ENCODE measurements around the gene MYO15B. TPM values are rescaled to one million over a fixed set of nuclear protein-coding genes. Genes with fewer than 3 reads are reported as not detected.
"Not testable (repeated sequence)": the region's sequence is repeated elsewhere in the genome, so short reads cannot be mapped to it uniquely, and the experiment has no call there.

The MYO15B gene
- total RNA-seq, 1 donor from 2014 or later: 20.2 TPM

DNA sequence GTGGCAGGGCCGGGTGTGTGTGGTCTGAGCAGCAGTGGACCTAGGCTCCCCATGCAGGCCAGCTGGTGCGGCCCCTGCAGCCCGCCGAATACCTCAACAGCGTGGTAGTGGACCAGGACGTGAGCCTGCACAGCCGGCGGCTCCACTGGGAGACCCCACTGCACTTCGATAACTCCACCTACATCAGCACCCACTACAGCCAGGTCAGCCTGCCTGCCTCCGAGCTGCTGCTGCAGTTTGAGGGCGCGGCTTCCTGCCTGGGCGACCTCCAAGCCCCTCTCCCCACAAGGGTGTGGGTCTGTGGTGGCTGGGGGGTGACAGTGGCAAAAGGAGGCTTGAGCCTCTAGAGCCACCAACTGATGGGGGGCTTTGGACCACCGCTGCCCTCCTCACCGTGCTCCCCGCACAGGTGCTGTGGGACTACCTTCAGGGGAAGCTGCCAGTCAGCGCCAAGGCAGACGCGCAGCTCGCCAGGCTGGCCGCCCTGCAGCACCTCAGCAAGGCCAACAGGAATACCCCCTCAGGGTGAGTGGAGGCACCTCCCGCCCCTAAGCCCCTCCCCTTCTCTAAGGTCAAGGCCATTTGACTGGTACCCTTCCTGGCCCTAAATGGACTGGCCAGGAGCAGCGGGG, 37.2 kb downstream of the MYO15B start:
- DNase-seq (ENCODE audit: low read depth in 2 of 2): no peak

DNA sequence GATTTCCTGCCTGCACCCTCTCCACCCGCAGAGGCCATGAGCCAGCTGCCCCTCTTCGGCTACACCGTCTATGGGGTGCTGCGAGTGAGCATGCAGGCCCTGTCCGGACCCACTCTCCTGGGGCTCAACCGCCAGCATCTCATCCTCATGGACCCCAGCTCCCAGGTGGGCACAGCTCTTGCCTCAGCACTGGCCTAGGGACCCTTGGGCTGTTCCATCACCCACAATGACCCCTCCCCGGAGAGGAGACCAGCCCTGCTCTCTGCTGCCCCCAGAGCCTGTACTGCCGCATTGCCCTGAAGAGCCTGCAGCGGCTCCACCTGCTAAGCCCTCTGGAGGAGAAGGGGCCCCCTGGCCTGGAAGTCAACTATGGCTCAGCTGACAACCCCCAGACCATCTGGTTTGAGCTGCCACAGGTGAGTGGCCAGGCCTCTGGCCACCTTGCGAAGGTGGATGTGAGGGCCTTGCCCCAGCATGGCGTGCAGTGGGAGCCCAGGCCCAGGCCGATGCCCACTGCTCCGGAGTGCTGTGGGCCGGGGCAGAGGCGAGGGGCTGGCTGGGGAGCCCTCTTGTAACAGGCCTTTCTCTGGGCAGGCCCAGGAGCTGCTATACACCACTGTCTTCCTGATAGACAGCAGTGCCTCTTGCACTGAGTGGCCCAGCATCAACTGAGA, 38.4 kb downstream of the MYO15B start:
- DNase-seq (ENCODE audit: low read depth in 2 of 2): peak; percentile 36 to 50

DNA sequence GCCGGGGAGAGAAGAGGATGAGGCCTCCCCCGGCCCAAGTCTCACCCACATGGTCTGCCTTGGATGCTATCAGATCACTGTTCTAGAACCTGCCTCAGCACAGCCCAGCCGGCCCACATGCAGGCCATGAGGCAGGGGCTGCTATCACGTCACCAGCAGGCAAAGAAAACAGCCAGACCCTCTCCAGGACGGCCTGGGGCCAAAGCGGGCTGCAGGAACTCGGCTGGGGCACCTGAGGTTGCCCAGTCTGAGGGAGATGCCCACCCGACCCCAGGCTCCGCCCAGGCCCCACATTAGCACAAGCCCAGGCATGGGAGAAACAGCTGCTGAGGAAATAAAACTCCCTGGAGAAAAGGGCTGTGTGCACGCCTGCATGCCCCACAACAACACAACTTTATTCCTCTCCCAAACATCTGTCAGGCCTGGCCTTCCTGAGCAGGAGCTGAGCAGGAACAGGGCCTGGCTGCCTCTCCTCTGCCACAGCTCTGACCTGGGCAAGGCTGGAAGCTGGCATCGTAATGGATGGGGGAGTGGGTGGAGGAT, 39.0 kb downstream of the MYO15B start:
- DNase-seq (ENCODE audit: low read depth in 2 of 2): no peak

DNA sequence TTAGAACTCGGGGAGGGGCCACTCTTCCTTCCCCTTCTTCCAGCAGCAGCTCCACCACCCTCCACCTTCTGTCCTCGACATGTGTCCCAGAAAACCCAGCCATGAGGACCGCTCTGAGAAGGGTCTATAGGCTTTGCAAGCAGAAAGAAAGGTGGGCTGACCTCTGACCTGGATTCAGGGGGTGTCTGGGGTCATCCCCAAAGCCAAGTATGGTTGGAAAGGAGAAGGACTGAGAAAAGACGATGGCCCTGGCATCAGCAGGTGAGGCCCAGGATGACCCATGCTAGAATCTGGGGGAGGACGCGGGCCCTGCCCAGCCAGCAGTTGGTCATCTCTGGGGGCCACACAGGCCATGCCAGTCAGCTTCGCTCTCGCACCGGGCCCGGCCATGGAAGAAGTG, 39.5 kb downstream of the MYO15B start:
- DNase-seq (ENCODE audit: low read depth in 2 of 2): no peak

DNA sequence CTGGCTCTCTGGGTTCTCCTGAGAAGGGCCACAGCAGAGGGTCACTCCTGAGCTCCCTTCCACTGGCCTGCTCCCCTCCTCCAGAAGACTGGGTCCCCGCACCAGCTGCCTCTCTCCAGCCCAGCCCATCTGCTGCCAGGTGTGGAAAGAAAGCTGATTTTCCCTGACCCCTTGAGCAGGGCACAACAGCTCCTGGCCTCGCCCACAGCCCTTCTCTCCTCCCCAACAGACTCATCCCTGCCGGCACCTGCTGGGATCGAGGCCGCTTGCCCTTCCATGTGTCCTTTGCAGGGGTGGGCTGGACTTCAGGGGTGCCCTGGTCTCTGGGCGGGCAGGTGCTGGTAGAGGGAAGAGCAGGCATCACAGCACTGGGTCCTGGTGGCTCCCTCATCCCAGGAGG, 40.8 kb downstream of the MYO15B start:
- no peak for DNase-seq (ENCODE audit: low read depth in 2 of 2)

DNA sequence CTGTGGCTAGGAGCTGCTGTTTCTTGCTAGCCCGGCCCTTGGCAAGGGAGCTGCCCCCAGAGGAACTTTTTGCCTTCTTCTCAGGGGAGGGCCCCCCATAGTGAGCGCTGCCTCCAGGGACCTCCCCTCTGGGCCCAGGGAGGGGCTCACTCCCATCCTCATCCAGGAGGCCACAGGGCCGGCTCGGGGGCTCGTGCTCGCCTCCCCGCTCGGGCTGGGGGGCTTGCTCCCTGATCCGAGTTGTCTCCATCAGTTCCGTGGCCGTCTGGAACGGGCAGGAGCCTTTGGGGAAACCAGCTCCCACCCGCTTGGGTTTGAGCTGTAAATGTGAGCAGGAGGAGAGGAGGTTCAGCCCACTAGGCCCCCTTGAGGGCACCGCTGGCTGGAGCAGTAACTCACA, 41.6 kb downstream of the MYO15B start:
- DNase-seq (ENCODE audit: low read depth in 2 of 2): no peak

DNA sequence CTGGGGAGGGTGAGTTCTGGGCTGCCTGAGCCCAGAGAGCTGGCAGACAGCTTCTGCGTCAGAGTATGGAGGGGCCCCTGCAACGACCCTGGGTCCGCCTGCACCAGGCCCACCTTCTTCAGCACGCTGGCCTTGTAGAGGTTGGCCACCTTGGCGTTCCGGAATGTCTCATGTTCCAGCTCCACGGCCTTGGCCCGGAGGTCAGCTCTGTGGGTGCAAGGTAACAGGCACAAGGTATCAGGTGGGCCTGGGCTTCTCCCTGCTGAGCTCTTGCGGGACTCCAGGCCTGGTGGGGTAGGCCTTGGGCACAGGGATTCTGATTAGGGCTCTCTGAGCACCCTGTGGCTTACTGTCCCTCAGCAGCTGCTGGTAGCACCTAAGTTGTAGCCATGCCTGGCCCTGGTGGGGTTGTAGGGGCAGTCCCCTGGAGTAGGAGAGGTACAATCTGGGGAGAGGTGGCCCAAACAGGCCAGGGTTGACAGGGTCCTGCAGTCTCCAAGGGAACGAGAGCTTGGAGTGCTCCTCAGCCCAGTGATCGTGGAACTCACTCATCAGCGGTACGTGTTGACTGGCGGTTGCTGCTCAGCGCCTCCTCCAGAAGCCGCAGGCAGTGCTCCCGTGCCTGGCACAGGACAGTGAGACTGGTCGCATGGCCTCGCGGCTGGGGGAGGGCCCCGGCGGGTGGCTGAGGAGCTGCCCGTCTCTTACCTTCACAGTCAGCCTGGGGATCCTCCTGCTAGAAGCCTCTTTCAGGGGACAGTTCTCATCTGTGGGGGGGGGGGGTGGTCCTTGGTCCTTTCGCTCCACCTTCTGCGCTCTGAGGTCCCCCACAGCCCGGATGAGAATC, 42.7 kb downstream of the MYO15B start:
- DNase-seq (ENCODE audit: low read depth in 2 of 2): no peak

DNA sequence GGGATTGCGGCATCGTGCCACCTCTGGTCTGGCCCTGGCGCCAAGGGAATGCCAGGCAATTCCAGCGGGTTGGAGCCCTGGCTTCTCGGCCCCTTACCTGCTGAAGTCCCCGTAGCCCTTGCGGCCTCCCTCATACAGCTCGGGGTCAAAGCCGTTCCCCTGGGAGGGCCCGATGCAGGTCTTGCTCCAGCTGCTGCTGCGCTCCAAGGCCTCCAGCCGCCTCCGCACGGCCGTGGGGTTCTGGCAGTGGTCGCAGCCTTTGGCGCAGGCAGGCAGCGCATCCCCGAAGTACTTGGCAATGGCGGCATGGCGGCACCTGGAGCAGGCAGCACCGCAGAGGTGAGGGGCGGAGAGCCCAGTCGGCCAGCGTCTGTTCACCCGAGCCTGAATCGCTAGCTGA, 43.8 kb downstream of the MYO15B start:
- no peak for DNase-seq (ENCODE audit: low read depth in 2 of 2)

DNA sequence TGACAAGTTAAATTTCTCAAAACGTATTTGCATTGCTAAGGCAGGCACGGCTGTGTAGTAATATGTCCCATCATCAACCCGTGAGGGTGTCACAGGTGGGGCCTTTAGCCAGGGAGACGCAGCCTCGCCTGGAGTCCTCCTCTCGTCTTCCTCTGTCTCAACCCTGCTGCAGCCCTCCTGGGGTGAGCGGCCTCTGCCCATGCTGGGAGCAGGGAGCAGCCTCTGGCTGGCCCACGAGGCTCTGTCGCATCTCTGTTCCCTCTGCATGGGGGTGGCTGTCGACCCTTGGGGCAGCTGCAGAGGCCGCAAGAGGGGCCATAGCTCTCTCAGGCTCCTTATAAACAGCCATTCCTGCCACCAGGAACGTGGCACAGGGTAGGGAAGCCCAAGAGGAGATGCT, 44.8 kb downstream of the MYO15B start:
- DNase-seq (ENCODE audit: low read depth in 2 of 2): no peak

DNA sequence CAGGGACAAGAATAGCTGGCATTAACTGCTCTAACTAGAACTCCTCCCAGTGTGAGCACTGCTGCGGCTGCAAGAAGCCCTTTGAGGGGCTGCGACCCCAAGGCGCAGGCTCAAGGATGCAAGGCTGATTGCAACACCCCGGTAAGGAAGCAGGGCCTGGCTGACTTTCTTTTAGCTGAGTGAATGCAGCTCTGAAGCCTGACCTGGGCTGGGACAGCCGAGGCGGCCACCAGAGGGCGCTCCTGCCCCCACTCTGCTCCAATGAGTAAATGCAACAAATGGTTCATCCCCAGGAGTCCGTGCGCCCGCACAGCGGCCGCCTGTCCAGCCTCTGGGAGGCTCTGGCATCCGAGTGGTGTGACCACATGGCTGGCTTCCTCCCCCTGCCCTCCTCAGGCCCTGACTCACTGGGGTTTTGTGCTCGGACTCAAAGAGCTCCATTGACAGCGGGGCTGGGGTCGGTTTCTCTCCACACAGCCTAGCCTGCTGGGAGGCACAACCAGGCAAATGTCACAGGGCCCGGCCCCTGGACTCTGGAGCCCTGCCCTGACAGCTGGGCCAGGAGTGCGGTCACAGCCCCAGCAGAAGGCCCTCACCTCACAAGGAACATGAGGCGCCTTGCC, 45.4 kb downstream of the MYO15B start, which contains the start of gene SMIM5:
Gene SMIM5, plus strand, starts transcription at position 572 of the 623 bp plus-strand sequence. CDS start 6,768 bp downstream, outside the sequence.
- DNase-seq (ENCODE audit: low read depth in 2 of 2): peak; percentile 80 to 88

DNA sequence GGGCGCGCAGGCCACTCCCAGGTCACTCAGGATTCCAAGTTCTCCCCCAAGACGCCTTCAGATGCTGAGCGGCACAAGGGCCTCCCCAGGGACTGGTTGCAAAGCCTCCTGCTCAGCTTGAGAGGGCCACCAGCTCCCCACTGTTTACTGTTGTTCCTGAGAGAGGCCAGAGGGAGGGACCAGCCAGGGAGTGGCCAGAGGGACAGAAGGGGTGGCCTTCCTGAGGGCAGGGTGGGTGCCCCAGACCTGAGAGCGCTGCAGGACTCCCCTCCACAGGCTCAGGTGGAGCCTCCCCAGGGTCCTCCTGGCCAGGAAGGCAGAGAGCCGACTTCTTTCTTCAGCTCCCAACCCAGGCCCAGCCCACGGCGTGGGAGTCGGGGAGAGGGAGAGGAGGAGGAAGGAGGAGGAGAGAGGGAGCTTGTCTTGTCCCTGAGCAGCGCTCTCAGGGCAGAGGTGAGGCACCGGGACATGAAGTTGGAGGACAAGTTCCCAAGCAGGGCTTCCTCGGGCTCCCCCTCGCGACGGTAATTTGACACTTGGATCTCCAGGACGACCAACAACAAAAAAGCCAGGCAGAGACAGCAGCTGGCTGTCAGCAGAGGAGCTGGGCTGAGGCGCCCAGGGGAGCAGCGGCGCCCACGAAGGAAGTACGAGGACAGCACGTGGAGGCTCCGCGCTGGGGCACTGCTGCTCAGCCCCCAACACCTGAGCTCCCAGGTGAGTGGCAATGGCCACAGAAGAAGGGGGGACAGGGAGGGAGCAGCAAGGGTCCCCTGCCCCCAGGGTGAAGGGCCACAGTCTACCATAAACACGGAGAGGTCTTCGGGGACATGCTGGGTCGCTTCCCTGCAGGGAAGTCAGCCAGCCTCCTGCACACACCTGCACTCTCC, 46.1 kb downstream of the MYO15B start:
- DNase-seq (ENCODE audit: low read depth in 2 of 2): peak; percentile 87 to 88

DNA sequence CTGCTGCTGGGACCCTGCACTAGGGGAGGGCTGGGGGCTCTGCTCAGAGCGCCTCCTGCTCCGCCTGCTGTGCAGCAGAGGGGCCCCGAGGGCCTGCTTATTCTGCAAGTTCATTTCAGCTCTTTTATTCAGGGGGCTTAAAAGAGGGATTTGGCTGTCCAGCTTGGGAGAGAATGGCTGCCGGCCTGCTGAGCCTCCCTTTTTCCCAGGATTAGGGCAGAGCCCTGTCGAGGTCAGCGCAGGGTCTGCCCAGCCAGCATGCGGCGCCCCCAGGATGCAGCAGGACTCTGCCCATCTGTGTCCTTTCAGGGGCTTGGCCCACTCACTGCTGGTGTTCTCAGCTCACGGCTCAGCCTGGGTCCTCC, 46.8 kb downstream of the MYO15B start:
- DNase-seq (ENCODE audit: low read depth in 2 of 2): no peak

DNA sequence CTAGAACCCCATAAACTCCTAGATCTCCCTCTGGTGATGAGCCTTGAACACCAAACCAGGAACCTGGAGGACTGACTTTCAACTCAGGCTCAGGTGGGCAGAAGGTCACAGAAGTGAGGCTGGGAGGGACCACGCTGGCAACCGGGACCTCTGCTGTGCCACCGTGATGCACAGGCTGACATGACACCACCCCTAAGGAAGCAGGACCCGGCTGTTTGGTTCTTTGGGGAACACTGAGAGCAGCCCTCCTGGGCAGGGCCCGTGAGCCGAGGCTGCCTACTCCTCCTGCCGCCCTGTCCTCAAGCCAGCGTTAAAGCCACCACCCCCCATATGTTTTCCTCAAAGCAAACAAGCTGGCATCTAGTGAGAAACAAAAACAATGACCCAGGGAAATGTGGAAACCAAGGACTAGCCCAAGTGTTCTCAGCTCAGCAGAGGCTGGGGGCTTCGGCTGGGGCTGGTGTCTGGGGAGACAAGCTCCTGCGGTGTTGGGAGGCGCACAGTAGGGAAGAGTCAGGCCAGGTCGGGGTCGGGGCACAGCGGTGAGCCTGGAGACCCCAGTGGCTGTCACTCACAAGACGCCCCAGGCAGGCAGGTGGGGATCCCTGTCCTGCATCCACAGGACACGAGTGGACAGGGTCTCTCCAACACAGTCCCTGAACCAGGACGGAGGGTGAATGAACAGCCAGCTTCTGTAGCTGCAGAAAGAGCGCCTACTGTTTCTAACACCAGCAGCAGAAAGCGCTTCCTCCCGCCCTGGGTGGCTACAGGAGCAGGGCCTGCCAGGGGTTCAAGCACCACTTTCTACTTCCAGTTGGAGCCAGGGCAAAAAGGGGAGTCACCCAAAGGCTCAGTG, 47.4 kb downstream of the MYO15B start:
- DNase-seq (ENCODE audit: low read depth in 2 of 2): no peak

DNA sequence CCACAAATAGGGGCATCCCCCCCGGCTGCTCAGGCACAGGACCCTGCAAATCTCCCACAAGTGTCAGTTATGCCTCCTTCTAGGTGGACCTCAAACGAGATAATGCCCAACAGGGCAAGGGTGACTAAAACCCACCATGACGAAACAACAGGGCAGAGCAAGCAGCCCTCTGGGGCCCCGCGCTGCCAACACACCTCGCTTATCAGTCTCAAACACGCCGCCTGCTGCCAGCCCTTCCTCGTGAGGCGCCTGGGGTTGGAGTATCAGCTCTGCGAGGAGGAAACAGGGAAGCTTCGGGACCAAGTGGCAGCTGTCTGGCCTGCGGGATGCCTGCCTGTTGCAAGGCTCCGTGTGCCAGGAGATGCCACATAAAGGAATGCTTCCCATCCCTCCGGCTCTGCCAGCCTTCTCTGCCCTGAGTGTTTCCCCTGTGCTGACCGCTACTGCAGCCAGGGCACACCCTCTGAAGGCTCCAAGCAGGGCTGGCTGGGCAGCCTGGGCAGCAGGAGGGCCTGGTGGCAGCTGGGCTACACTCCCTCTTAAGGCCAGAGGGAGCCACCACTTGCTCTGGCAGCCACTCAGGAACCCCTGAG, 48.1 kb downstream of the MYO15B start:
- DNase-seq (ENCODE audit: low read depth in 2 of 2): no peak

DNA sequence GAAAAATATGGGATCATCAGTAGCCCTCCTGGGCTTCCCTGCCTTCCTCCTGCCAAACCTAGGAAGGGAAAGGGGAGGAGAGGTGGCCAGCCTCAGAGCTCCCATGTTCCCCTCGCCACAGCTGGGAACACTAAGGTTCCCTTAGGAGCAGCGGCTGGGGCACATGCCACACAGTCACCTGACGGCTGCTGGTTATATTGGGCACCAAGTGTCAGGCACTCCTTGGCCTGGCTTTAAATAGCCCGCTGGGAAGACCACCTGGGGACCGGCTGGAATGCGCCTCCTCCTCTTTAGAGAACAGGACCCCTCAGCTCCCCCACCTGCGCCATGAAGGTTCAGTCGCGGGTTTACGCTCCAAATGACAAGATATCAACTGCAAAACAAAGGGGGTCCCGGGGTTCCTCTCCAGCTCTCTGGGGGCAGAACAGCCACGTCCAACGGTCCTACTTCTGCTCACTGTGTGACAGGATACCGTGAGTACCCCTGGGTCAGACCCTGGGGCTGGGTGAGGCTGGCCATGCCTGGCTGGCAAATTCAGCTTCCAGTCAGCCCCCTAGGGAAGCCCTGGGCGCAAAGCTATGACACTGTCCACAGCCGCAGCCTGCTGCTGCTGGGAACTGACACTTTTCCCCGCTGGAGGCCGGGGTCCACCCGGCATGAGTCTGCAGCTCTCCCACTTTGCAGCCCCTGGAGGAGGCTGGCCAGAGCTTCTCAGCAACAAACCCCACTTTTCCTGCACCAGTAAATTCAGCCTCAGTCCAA, 49.0 kb downstream of the MYO15B start:
- DNase-seq (ENCODE audit: low read depth in 2 of 2): no peak

DNA sequence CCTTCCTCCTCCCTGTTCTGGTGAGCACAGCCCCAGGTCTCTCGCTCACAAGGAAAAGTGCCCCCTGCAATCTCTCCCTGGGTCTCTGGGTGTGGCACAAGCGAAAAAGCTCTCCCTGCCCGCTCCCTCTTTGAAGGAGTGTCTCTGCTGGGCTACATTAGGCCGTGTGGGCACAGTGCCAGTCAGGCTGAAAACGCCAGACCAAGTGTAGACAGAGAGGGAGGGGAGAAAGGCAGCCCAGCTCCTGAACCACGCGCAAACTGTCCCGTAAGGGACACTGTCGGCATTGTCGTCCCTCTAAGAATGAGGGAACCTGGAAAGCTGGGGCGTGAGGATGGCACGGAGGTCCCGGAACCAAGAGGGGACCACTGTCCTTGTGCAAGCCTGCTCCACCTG, 49.5 kb downstream of the MYO15B start:
- no peak for DNase-seq (ENCODE audit: low read depth in 2 of 2)

DNA sequence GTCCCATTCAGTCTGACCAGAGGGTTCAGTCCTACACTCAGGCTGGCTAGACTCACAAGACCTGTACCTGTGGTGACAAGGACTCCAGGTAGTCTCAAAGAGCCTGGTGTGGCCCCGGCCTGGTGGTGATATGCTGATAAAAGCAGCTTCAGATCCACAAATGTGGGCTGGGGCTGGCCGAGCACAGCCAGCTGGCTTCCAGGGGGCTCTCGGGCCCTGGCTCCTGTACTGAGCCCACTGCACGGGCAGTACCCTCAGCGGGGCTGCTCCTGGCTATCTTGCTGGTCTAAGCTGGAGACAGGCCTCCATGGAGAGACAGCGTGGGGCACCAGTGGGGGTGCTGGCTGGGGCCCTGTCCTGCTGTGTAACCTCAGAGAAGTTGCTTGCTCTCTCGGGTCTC, 50.0 kb downstream of the MYO15B start:
- DNase-seq (ENCODE audit: low read depth in 2 of 2): no peak

DNA sequence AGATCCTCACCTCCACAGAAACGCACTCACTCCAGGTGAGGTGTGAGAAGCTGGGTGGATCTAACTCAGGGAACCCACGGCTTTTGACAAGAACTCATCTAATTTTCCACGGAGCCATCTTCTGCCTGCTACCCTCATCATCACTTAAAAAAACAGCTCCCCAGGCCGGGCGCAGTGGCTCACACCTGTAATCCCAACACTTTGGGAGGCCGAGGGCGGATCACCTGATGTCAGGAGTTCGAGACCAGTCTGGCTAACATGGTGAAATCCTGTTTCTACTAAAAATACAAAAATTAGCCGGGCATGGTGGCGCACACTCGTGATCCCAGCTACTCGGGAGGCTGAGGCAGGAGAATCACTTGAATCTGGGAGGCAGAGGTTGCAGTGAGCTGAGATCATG, 50.4 kb downstream of the MYO15B start:
- DNase-seq (ENCODE audit: low read depth in 2 of 2): not testable (repeated sequence)

DNA sequence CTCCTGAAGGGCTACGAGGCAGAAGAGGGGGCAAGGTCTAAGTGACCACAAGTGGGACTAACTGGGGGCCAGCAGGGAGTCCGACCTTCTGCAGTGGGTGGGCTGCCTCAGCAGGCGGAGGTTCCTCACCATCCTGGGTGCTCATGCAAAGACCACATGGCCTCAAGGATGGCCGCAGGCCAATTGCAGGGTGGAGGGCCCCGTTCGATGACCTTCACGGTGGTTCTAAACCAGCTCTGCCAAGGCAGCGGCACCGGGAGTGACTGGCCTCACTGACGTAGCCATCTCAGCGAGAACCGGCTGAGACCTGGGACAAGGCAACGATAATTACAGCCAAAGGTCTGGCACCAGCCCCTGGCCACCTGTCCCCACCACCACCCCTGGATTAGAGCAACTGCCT, 51.3 kb downstream of the MYO15B start:
- DNase-seq (ENCODE audit: low read depth in 2 of 2): no peak

Measured in lung microvascular endothelial cell (primary cell).